Activated T-helper 1 cell treated with Interleukin-2 at 50 U/mL for 16 hours (primary cell): ENCODE measurements around the gene C10orf90.

ENCODE experiments used
- DNase-seq: peaks from one replicate; pipeline ENCODE4 v3.0.0-alpha.2; 2020; ENCODE audit warnings: low read depth

The C10orf90 gene

DNA sequence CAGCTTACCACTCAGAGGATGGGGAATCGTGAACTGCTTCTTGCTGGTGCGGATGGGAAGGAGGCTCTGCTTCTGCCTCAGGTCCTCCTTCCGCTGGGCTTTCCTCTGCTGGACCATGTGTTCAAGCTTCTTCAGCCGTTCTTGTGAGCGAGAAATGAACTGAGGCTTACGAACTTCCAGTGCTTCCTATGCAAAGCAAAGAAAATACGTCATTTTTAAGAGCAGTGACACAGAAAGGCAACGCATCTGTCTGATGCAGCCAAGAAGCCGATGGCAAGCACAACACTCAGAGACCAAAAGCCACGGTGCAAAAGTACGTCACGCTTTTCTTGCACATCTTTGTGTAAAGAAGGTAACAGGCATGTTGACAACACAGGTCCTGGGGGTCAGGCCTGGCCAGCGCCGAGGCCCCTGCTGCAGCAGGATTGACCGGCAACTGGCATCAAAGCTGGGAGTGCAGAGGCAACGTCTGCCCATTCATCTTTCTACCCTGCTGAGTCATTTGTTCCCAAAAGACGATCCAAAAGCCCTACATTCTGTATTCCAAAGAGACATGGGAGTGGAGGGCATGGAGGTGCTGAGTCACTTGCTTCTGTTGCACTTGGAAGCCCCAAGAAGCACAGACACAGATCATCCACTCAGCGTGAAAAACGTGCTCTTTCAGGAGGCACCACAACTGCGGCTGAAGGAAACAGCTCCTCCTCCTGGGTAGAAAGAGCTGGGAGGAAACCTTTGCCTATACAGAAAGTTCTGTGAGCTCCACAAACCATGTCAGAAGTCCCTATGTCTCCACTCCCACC lies 211.3 kb downstream of the C10orf90 start:
- no peak for DNase-seq

DNA sequence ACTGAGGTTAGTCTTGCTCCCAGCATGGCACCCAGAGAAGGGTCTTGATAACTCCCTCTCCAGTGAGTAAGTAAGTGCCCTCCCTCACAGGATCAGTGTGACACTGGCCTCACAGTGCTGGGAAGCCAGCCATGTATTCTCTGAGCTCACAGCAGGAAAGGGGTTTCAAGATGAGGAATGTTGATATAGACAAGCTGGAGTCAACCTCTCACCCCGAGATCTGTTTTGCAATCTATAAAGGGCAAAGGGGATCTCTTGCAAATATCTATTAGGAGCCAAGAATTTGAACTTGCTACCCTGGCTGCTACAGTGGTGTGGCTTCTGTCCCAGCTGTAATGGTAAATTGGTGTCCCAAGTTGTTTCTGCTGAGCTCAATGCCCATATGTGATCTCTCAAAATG lies 212.0 kb downstream of the C10orf90 start:
- no peak for DNase-seq

DNA sequence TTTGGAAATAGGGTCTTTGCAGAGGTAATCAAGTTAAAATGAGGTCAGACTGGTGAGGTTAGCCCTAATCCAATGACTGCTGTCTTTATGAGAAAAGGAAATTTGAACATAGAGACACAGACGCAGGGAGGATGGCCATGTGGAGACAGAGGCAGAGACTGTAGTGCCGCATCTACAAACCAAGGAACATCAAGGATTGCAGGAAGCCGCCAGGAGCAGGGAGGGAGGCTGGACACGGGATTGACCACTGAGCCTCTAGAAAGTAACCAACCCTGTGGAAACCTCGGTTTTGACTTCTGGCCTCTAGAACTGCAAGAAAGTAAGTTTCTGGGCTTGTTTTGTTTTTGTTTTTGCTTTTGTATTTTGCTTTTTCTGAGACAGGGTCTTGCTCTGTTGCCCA lies 213.9 kb downstream of the C10orf90 start:
- no peak for DNase-seq

DNA sequence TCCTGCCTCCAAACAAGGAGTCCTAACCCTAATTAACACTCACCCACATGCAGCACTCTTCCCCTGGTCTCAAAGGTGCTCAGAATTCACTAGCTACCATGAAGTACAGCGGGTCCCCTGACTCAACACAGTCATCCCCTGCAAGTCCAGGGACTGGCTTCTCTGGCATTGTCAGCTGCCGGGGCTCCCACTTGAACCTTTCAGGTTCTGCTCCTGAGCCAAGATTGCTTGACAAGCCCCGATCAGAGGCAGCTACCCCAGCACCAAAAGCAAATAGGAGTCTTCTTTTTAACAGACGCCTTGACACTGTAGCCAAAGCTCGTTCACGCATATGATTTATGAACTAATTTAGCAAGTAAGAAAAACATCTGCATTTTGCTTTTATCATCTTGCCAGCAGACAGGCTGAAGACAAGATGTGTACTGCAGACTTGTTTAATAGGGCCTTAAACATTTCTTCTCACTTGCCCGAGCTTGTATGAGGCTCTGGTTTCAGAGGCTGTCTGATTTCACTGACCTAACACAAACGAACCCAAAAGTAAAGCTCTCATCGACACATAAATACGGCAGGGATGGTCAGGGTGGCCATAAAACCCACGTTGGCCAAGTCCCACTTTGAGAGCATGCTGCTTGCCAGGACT lies 214.6 kb downstream of the C10orf90 start:
- DNase-seq: no peak

DNA sequence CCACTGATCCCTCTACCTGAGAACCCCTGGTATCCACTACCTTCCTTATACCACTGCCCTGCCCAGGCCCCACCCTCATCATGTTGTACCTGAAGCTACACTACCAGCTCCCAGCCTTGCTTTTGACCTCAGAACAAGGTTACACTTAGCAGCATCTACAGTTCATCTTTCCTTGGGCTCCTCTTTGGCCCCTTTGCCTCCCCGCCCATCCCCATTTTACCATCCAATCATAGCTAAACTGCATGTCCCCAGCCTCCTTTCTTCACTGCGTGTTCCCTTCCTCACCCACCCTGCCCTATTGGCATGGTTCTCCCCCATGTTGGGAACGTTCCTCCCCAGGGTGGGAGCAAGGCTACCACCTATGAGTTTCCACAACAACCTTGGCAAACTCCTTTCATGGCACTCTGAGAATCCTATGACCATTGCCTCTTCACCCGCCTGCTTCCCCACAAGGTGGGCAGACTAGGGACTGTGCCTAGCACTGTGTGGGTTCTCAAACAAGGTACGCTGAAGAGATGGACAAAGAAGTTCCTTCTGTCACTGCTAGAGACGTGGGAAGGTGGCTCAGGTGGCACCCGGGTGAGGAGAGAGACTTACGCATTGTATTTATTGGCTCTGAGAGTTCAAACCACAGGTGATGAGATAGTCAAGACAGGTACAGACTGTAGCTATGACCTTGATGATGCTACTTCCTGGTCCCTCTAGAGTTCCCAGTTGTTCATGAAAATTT lies 215.3 kb downstream of the C10orf90 start:
- no peak for DNase-seq

DNA sequence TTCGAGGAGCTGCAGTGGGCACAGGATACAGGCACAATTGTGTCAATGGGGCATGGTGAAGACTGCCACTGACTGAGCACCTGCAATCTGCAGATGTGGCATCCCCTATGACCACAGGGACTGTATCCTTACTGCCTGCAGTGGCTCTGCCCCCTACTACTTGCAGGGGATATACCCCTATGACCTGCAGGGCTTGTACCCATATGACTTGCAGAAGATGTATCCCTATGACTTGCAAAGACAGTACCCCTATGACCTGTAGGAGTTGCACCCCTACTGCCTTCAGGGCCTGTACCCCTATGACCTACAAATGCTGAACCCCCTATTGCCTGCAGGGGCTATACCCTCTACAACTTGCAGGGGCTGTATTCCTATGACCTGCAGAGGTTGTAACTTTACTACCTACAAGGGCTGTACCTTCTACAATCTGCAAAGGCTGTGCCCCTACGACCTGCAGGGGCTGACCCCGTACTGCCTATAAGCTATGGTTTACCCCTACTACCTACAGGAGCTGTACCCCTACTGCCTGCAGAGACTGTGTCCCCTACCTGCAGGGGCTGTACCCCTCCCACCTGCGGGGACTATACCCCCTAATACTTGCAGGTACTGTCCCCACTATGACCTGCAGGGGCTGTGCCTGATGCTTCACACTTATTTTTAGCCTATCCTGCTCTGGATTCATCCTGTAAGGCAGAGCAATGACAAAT lies 216.3 kb downstream of the C10orf90 start:
- DNase-seq: no peak

DNA sequence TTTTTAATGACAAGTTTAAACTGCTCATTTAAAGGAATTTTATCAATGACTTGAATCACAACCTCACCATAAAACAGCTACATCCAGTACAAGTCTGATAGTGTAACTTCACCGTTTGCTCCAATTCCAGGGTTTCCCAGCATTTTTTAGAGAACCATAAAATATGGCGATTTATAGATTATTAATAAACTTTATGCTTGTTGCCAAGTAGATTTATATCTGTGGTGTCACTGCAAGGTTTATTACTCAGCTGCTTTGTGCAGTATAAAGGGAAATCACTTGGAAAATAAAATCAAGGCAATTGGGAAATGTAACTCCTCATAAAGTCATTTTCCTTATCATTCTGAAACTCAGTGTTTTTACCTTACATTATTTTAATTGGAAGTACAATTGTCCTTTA lies 218.2 kb downstream of the C10orf90 start:
- no peak for DNase-seq

DNA sequence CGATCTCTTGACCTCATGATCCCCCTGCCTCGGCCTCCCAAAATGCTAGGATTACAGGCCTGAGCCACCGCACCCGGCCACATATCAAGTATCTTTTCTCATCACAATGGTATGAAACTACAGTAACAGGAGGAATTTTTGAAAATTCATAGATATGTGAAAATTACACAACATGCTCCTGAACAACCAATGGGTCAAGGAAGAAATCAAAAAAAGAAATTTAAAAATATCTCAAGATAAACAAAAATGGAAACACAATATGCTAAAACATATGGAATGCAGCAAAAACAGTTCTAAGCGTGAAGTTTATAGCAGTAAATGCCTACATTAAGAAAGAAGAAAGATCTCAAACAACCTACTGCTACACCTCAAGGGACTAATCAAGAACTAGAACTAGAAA lies 222.4 kb downstream of the C10orf90 start:
- DNase-seq: no peak

DNA sequence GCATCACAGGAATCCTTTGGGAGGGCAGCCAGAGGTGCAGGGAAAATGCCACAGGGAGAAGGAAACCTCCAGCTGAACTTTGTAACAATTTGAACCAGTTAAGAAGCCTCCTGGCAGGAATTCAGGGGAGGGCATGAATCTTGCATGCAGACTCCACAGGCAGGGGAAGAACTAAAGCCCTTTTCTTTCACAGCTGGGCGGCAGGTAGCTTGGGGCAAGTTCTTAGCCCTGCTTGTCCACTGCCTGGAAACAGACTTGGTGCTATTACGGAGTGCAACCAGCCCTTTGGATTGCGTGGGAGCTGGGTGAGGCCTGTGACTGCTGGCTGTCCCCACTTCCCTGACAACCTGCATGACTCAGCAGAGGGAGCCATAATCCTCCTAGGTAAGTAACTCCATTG lies 230.6 kb downstream of the C10orf90 start:
- no peak for DNase-seq

DNA sequence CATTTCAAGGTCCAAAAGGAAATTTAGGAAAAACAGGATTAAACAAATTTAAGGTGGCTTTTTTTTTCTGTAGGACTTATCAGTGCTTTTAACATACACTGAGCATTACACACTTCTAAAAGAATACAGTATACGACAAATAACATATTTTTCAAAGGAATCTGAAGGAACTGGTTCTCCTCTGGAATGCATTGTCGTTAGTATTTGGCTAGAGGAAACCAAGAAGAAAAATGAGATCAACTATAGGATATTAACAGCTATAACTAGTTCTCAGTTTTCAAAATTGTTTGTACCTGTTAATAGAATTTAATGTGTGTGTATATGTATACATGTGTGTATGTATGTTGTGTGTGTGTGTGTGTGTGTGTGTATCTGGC lies 232.1 kb downstream of the C10orf90 start:
- DNase-seq: no peak

DNA sequence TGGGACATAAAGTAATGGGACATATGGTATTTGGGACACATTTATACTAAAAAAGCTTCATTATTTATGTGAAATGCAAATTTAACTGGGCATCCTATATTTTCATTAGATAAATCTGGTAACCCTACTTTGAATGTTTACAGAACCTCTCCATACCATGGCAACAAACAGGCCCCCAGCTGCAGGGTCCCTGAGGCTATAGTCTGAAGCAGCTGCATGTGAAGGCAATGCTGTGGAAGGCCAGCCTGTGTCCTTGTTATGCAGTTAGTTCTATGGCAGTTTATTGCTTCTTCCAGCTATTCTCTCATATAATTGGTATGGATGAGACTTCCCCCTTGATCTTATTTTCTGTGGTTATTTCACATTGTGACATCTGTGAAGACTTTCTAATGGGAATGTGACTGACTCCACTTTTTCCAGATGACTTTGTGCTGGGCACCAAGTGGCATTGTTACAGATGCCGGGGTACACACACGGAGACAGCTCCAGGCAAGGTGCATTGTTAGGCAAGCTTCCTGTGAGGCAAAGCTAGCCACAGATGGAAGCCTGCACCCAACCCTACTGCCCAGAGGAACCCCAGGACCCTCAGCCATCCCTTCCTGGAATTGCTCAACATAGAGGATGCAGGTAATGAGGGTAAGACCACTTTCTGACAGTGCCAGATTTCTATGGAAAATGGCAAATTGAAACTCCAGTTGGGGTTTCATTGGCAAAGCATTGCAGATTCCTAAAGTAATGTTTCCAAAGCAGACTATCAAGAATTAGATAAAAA lies 232.7 kb downstream of the C10orf90 start:
- no peak for DNase-seq

DNA sequence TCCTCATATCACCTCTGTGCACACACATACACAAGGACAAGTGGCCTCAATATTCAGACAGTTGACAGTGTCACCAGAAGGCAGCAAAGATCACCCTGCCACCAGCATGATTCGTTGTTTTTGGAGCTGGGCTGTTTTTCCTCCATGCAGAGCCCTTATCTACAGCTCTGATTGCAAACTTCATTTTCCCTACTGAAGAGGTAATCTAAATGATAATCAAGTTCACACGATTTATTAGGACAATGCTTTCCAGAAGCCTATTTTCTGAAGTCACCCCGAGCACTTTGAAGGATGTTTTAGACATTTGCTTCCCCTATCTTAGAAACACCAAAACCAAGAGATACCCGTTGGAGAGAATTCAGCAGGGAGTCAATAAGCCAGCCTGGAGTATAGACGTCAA lies 236.3 kb downstream of the C10orf90 start:
- no peak for DNase-seq

DNA sequence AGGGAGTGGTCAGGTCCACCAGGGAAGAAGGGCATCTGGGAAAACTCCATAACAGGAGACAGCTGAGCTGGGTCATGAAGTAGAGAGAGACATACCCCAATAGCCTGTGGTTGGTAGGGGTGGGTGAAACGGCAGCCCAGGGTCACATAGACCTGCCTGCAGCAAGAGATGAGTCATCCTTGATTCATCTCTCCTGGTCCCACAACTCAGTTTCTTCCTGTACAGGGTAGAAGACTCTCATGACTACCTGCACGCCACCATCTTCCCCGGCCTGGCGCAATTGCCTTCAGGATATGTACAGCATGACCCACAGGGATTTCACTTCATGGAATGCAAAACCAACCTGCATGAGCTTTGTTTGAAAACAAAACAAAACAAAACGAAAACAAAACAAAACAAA lies 237.1 kb downstream of the C10orf90 start:
- DNase-seq: no peak

DNA sequence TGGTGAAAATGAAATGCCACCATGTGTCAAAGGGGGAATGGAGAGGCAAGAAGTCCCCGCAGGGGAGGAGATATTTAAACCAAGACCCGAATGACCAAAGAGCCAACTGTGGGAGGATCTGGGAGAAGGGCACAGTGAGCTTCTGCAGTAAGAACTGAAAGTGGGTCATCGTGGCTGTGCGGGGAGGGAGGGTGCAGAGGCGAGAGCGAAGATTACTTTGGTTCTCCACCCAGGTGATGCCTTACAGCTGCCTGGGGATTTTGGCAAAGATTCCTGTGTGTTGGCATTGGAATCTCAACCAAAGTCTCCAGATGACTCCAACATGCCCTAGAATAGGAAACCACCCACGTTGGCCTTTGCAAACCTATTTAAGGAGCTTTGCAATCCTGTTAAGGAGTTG lies 238.0 kb downstream of the C10orf90 start:
- no peak for DNase-seq

DNA sequence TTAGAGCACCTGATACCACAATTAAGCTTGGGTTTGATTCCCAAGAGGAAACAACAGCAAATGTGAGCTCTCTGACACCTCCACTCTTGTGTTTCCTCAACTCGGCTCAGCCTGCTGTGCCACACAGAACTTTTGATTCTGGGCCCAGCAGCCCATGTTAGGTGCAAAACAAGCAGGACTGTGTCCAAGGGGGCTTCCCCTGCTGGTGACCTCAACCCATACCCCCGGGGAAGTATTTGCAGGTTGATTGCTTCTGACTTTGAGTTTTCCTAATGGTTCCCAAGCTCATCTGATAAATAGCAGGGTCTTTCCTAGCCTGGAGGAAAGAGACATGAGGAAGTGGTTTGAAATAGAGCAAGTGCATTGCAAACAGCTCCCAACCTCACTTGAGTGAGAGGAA lies 238.7 kb downstream of the C10orf90 start:
- DNase-seq: no peak

DNA sequence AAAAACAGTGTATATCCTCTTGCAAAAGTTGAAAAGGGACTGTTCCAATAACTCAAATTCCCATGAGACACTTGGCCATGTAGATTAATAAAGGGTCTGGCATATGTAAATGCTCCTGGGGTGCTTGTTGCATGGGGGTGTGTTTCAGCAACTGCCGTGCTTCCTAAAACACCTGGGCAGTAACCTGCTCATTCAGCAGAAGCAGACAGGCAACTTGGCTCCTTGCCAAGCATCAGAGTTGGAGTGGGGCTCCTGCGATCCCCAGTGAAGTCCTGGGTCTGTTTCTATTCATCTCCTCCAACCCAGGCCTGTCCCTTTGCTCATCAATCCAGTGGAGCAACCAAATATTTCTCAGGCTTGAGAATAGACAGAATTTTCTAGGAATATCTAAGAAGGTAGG lies 240.0 kb downstream of the C10orf90 start:
- no peak for DNase-seq

DNA sequence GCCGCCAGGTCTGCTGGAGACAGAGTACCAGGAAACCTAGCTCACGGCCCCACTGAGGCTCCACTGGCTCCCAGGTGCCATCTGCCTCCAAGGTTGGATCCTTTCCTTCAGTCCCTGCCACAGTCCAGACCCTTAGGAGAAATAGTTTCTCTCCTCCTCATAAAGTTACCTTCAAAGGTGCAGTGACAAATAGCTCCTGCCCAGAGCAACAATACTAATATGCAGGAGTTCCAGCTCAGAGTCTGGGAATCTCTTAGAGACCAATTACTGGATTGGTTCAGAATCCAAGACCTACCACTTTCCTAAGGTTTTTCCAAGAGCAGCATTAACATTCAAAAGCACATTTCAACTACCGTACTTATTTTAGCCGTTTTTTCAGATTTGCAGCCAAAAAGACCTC lies 241.2 kb downstream of the C10orf90 start:
- DNase-seq: no peak

DNA sequence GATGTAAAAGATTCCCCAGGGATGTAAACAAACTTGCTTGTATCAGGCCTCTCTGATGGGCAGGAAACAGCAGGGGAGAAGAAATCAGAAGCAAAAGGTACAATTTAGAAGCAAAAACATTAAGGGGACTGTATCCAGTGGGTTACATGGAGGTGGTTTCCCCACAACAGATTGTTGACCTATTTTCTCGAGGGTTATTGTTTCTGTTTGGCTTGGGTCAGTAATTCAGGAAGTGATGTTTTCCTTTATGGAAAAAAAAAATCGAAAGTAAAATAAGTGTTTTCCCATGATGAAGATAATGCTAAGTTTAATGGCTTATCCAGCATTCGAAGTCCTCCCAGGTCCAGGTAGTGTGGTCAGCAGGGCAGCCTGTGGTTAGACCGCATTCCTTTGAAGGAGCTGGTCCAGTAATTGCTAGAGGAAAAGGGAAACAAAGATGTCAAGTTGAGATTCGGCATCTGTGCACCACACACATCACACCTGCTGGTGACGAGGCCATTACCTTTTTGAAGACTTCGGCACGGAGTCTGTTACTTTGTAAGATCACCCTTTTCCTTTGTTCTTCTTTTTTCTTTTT lies 244.9 kb downstream of the C10orf90 start:
- no peak for DNase-seq

DNA sequence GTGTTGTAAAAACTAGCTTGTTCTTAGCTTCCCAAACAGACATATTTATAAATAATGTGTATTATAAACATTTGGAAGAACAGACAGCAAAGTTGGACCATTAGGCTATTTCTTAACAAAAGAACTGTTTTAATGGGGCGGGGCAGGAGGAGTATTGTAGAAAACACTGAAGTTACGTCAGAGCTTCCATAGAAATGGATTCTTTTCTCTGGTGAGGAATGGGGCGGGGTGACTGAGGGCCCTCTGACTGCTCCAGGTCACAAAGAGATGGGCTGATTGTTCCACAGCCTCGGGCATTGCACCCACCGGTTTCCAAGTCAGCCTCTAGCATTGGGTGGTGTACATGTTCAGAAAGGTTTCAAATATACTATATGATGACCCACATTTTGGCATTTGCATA lies 245.5 kb downstream of the C10orf90 start:
- no peak for DNase-seq

DNA sequence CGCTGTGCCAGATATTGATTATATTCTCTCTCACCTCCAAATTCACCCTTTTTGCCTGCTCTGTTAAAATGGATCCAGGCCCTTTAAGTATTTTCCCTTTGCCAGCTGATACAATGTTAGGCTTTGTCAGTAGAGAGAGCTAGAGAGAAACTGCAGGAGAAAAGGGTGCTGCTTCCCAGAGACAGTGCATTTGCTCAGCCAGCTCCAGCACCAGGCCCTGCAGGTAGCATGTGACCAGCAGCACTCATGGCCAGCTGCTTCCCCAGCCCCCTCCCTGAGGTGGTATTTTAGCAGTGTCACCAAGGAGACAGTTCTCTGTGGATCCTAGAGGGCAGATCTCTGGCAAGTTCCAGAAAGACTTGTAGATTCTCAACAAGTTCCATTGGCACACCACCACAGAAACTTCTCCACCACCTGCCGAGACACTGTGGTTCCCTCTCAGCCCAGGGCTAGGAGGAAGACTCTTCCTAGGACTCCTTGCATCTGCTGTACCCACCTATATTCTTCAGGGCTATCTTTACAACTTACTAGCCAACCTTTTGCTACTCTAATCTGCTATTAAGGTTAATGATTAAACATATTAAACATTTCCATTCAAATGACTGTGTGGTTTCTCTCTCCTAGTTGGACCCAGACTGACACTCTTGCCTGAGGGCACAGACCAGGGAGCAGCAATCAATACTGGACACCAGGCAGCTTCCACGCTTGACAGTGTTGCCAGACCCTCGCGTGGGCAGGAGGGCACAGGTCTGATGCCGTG lies 246.6 kb downstream of the C10orf90 start:
- DNase-seq: no peak

DNA sequence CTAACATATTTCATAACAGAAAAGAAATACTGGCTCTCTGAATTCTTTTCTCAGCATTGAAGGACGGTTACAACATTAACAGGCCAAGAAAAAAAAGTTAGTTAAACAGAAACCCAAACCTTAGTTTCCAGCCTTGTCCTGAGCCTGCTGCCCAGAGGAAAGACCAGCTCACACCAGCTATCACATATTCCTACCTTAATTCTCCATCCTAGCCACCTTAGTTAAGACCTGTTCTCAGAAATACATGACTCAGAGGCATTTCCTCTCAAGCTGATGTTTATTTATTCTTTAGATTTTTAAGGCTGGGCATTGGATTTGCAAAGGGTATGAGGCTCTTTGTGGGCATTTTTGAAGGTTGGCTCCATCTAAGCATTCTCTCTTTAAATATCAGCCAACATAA lies 247.9 kb downstream of the C10orf90 start:
- DNase-seq: no peak
